HAP-1 (cell line): Measurements from ENCODE around the gene TCF4.

Experiments used
- DNase-seq, 2 experiments: peaks; one replicate each; pipeline ENCODE4 v3.0.0-alpha.2; 2016 to 2020; ENCODE audit warnings: low spot score in 2 of 2
- H3K27me3 ChIP-seq: fragments of 250-450 bp; sonication (Bioruptor Pico); 2 replicates; pipeline ENCODE4 v1.5.1; 2020; ENCODE audit warnings: low read depth, mild to moderate bottlenecking, moderate library complexity
- H3K36me3 ChIP-seq: fragments of 250-450 bp; sonication (Bioruptor Pico); replicated peaks from 2 replicates; pipeline ENCODE4 v1.5.1; 2020; ENCODE audit warnings: mild to moderate bottlenecking
- H3K4me1 ChIP-seq: fragments of 250-450 bp; sonication (Bioruptor Pico); 2 replicates; pipeline ENCODE4 v1.5.1; 2020; ENCODE audit warnings: mild to moderate bottlenecking
- H3K4me3 ChIP-seq: fragments of 250-450 bp; sonication (Bioruptor Pico); 2 replicates; pipeline ENCODE4 v1.5.1; 2020; ENCODE audit warnings: mild to moderate bottlenecking, moderate library complexity
- H3K9me3 ChIP-seq: fragments of 250-450 bp; sonication (Bioruptor Pico); 2 replicates; pipeline ENCODE4 v1.5.1; 2020; ENCODE audit warnings: mild to moderate bottlenecking, moderate library complexity
- in situ Hi-C: fragments of 300-500 bp; cut with MboI; formaldehyde crosslinking; loops from 3 replicates; pipeline ENCODE4 v1.14.3; 2020; ENCODE audit warnings: low sequenced_read_pairs, inconsistent platforms, mixed read lengths

TCF4 gene

GRCh38 chr18:55326134-55326533 lies 261.9 kb downstream of the TCF4 start:
- no peak for DNase-seq
- Histone ChIP-seq H3K4me3 (no peak overlapping the region), H3K4me1 (peaks cover 17% of the 10 kb centered on the region), H3K27me3 (no peaks in the 10 kb centered on the region), H3K9me3 (no peaks in the 10 kb centered on the region), H3K36me3 (no peaks in the 10 kb centered on the region)
- in situ Hi-C loops = no loop called here

- in situ Hi-C loops = no loop called here
- Histone ChIP-seq H3K36me3 (no peaks in the 10 kb centered on the region), H3K4me1 (peaks cover 27% of the 10 kb centered on the region), H3K4me3 (no peak overlapping the region), H3K9me3 (no peaks in the 10 kb centered on the region), H3K27me3 (no peaks in the 10 kb centered on the region)
- DNase-seq = no peak
Observed at GRCh38 chr18:55324166-55324565, 263.8 kb downstream of the TCF4 start.

GRCh38 chr18:55323051-55323994 lies 264.7 kb downstream of the TCF4 start:
- Histone ChIP-seq H3K4me3 (no peak overlapping the region), H3K4me1 (peaks cover 27% of the 10 kb centered on the region), H3K27me3 (no peaks in the 10 kb centered on the region), H3K9me3 (no peaks in the 10 kb centered on the region), H3K36me3 (no peaks in the 10 kb centered on the region)
- in situ Hi-C loops = no loop called here
- no peak for DNase-seq

- H3K27me3 ChIP-seq = no peaks in the 10 kb centered on the region
- peak; percentile 68 for DNase-seq
- no peaks in the 10 kb centered on the region for H3K9me3 ChIP-seq
- in situ Hi-C loops = no loop called here
- peak overlapping the region; percentile 36 for H3K4me3 ChIP-seq
- H3K36me3 ChIP-seq = no peaks in the 10 kb centered on the region
- peaks cover 27% of the 10 kb centered on the region for H3K4me1 ChIP-seq
Observed at GRCh38 chr18:55322178-55322735, 265.7 kb downstream of the TCF4 start.

GRCh38 chr18:55321265-55322177 lies 266.5 kb downstream of the TCF4 start:
- in situ Hi-C loops = no loop called here
- H3K9me3 ChIP-seq = no peaks in the 10 kb centered on the region
- H3K4me3 ChIP-seq = peak overlapping the region; percentile 36
- peaks cover 27% of the 10 kb centered on the region for H3K4me1 ChIP-seq
- DNase-seq = peak; percentile 66 to 93
- no peaks in the 10 kb centered on the region for H3K27me3 ChIP-seq
- no peaks in the 10 kb centered on the region for H3K36me3 ChIP-seq

- in situ Hi-C loops = no loop called here
- H3K4me3 ChIP-seq = peak overlapping the region; percentile 36; the same call in 1 of the 2 replicates
Observed at GRCh38 chr18:55320424-55321264, 267.3 kb downstream of the TCF4 start.

GRCh38 chr18:55319459-55320193 lies 268.4 kb downstream of the TCF4 start:
- Histone ChIP-seq H3K4me1 (peaks cover 29% of the 10 kb centered on the region), H3K4me3 (no peak overlapping the region), H3K27me3 (no peaks in the 10 kb centered on the region), H3K9me3 (no peaks in the 10 kb centered on the region), H3K36me3 (no peaks in the 10 kb centered on the region)
- in situ Hi-C loops = no loop called here
- no peak for DNase-seq

More at GRCh38 chr18:55320424-55321264, 267.3 kb downstream of the TCF4 start:
- Histone ChIP-seq H3K27me3 (no peaks in the 10 kb centered on the region), H3K9me3 (no peaks in the 10 kb centered on the region), H3K36me3 (no peaks in the 10 kb centered on the region), H3K4me1 (peaks cover 27% of the 10 kb centered on the region)
- no peak for DNase-seq

- H3K4me1 ChIP-seq = peaks cover 35% of the 10 kb centered on the region
- H3K9me3 ChIP-seq = no peaks in the 10 kb centered on the region
- no peaks in the 10 kb centered on the region for H3K36me3 ChIP-seq
- H3K4me3 ChIP-seq = no peak overlapping the region
- no peak for DNase-seq
- no peaks in the 10 kb centered on the region for H3K27me3 ChIP-seq
- in situ Hi-C loops = no loop called here
Observed at GRCh38 chr18:55318951-55319441, 269.0 kb downstream of the TCF4 start.

- peaks cover 36% of the 10 kb centered on the region for H3K4me1 ChIP-seq
- no peaks in the 10 kb centered on the region for H3K27me3 ChIP-seq
- no peak overlapping the region for H3K4me3 ChIP-seq
- H3K9me3 ChIP-seq = no peaks in the 10 kb centered on the region
- H3K36me3 ChIP-seq = no peaks in the 10 kb centered on the region
- in situ Hi-C loops = no loop called here
- DNase-seq = no peak
Observed at GRCh38 chr18:55317864-55318263, 270.1 kb downstream of the TCF4 start.

- Histone ChIP-seq H3K36me3 (no peaks in the 10 kb centered on the region), H3K4me1 (peaks cover 36% of the 10 kb centered on the region), H3K4me3 (no peak overlapping the region), H3K27me3 (no peaks in the 10 kb centered on the region), H3K9me3 (no peaks in the 10 kb centered on the region)
- no peak for DNase-seq
- in situ Hi-C loops = no loop called here
Observed at GRCh38 chr18:55317324-55317723, 270.7 kb downstream of the TCF4 start.

- Histone ChIP-seq H3K36me3 (no peaks in the 10 kb centered on the region), H3K9me3 (no peaks in the 10 kb centered on the region), H3K4me1 (peaks cover 36% of the 10 kb centered on the region), H3K4me3 (no peak overlapping the region), H3K27me3 (no peaks in the 10 kb centered on the region)
- in situ Hi-C loops = no loop called here
- no peak for DNase-seq
Observed at GRCh38 chr18:55316486-55317184, 271.4 kb downstream of the TCF4 start.
